Urothelium cell line (cell line): ENCODE measurements around the gene PTPRO.

ENCODE experiments used
- DNase-seq: peaks from one replicate; pipeline ENCODE4 v3.0.0; 2011; ENCODE audit warnings: low spot score, mixed read lengths
- FAIRE-seq: peaks from 2 replicates; lab custom pipeline; 2011; peaks lifted over from hg19 to GRCh38; lab: Jason Lieb, UNC

PTPRO gene

GRCh38 chr12:15522574-15523187 lies 200.4 kb downstream of the PTPRO start:
- DNase-seq (peak; percentile 49), FAIRE-seq (peak; percentile 9)

- FAIRE-seq, result no peak
- DNase-seq, result no peak
Measured at GRCh38 chr12:15525441-15525840, 203.1 kb downstream of the PTPRO start.

GRCh38 chr12:15526033-15526432 lies 203.7 kb downstream of the PTPRO start:
- DNase-seq (no peak), FAIRE-seq (peak; percentile 70)

GRCh38 chr12:15527201-15528080 lies 205.1 kb downstream of the PTPRO start:
- FAIRE-seq (peak; percentile 30), DNase-seq (peak; percentile 26)

GRCh38 chr12:15528666-15529065 lies 206.4 kb downstream of the PTPRO start:
- FAIRE-seq (no peak), DNase-seq (no peak)

GRCh38 chr12:15530361-15530760 lies 208.1 kb downstream of the PTPRO start:
- DNase-seq (no peak), FAIRE-seq (no peak)

- DNase-seq (peak; percentile 60), FAIRE-seq (no peak)
Measured at GRCh38 chr12:15532364-15532977, 210.2 kb downstream of the PTPRO start.

- FAIRE-seq (no peak), DNase-seq (no peak)
Measured at GRCh38 chr12:15534322-15534721, 212.0 kb downstream of the PTPRO start.

GRCh38 chr12:15534874-15535273 lies 212.6 kb downstream of the PTPRO start:
- no peak for FAIRE-seq
- DNase-seq, result no peak

- DNase-seq (no peak), FAIRE-seq (no peak)
Measured at GRCh38 chr12:15535352-15535781, 213.1 kb downstream of the PTPRO start.

- no peak for FAIRE-seq
Measured at GRCh38 chr12:15536446-15536845, 214.1 kb downstream of the PTPRO start.

GRCh38 chr12:15538881-15539280 lies 216.6 kb downstream of the PTPRO start:
- FAIRE-seq, result no peak
- no peak for DNase-seq

More at GRCh38 chr12:15536446-15536845, 214.1 kb downstream of the PTPRO start:
- no peak for DNase-seq

GRCh38 chr12:15540005-15540404 lies 217.7 kb downstream of the PTPRO start:
- DNase-seq, result no peak
- no peak for FAIRE-seq

GRCh38 chr12:15540469-15540872 lies 218.2 kb downstream of the PTPRO start:
- no peak for FAIRE-seq
- DNase-seq, result peak; percentile 39

GRCh38 chr12:15541996-15542631 lies 219.8 kb downstream of the PTPRO start:
- FAIRE-seq, result no peak
- DNase-seq, result no peak

- DNase-seq (no peak), FAIRE-seq (no peak)
Measured at GRCh38 chr12:15543347-15543746, 221.0 kb downstream of the PTPRO start.

- FAIRE-seq (no peak), DNase-seq (no peak)
Measured at GRCh38 chr12:15544589-15544988, 222.3 kb downstream of the PTPRO start.

GRCh38 chr12:15545334-15545733 lies 223.0 kb downstream of the PTPRO start:
- FAIRE-seq, result no peak
- no peak for DNase-seq

GRCh38 chr12:15546102-15546701 lies 223.9 kb downstream of the PTPRO start:
- FAIRE-seq (no peak), DNase-seq (no peak)

GRCh38 chr12:15547063-15547462 lies 224.8 kb downstream of the PTPRO start:
- no peak for FAIRE-seq
- no peak for DNase-seq

- no peak for FAIRE-seq
- no peak for DNase-seq
Measured at GRCh38 chr12:15547691-15548090, 225.4 kb downstream of the PTPRO start.
